IPS DF 6.9 (cell line): Measurements from ENCODE around the gene MPZL3.

ENCODE experiments used
- DNase-seq: peaks from one replicate; pipeline ENCODE4 v3.0.0-alpha.2; 2013; ENCODE audit warnings: low read depth, low spot score
- H3K27ac ChIP-seq: one replicate; pipeline ENCODE4 v1.5.1; 2013; ENCODE audit warnings: low read length, control low read depth
- H3K27me3 ChIP-seq: 2 replicates; pipeline ENCODE4 v1.6.1; 2013; ENCODE audit warnings: mild to moderate bottlenecking, low read length; ENCODE audit not compliant: control insufficient read depth, insufficient read depth
- H3K36me3 ChIP-seq: 2 replicates; pipeline ENCODE4 v1.6.1; 2013; ENCODE audit warnings: low read length; ENCODE audit not compliant: control insufficient read depth, insufficient read depth
- H3K4me1 ChIP-seq: 2 replicates; pipeline ENCODE4 v1.6.1; 2013; ENCODE audit warnings: low read length; ENCODE audit not compliant: control insufficient read depth, insufficient read depth
- H3K4me3 ChIP-seq: 2 replicates; pipeline ENCODE4 v1.5.1; 2013; ENCODE audit warnings: mild to moderate bottlenecking, low read length
- H3K9me3 ChIP-seq: 2 replicates; pipeline ENCODE4 v1.6.1; 2013; ENCODE audit warnings: low read length, inconsistent platforms; ENCODE audit not compliant: control insufficient read depth, insufficient read depth
- whole genome bisulfite sequencing: extraction: QIAGEN DNeasy Blood & Tissue Kit; methylation state at CpG from one replicate; pipeline ENCODE4 v1.1.7; 2013; ENCODE audit warnings: mixed read lengths, missing lambda C conversion rate; ENCODE audit not compliant: insufficient read length, insufficient coverage; 5-methylcytosine and 5-hydroxymethylcytosine counted together

The MPZL3 gene

GRCh38 chr11:118213781-118214180, 38.4 kb downstream of the MPZL3 start:
- H3K9me3 ChIP-seq, result no peaks in the 10 kb centered on the region
- H3K4me1 ChIP-seq, result peaks cover 4% of the 10 kb centered on the region; the same call in 1 of the 2 replicates
- no peaks in the 10 kb centered on the region for H3K27me3 ChIP-seq
- no peak overlapping the region for H3K27ac ChIP-seq
- no peak for DNase-seq
- H3K36me3 ChIP-seq, result no peaks in the 10 kb centered on the region
- WGBS, result no CpG with 5 or more reads among the region's 2 CpGs
- H3K4me3 ChIP-seq, result no peak overlapping the region

- Histone ChIP-seq H3K27ac (no peak overlapping the region), H3K9me3 (no peaks in the 10 kb centered on the region), H3K4me1 (peaks cover 4% of the 10 kb centered on the region; the same call in 1 of the 2 replicates), H3K36me3 (no peaks in the 10 kb centered on the region), H3K27me3 (no peaks in the 10 kb centered on the region), H3K4me3 (no peak overlapping the region)
- no peak for DNase-seq
- 100% methylated on average over 1 of the region's 4 CpGs for WGBS
These were observed 39.0 kb downstream of the MPZL3 start for GRCh38 chr11:118213201-118213600.

- DNase-seq, result no peak
- WGBS, result no CpG with 5 or more reads among the region's 2 CpGs
- Histone ChIP-seq H3K27me3 (no peaks in the 10 kb centered on the region), H3K27ac (no peak overlapping the region), H3K4me3 (no peak overlapping the region), H3K36me3 (no peaks in the 10 kb centered on the region), H3K4me1 (peaks cover 4% of the 10 kb centered on the region; the same call in 1 of the 2 replicates), H3K9me3 (no peaks in the 10 kb centered on the region)
These were observed 39.4 kb downstream of the MPZL3 start for GRCh38 chr11:118212781-118213191.

GRCh38 chr11:118212131-118212725, 39.9 kb downstream of the MPZL3 start:
- H3K9me3 ChIP-seq, result no peaks in the 10 kb centered on the region
- H3K4me1 ChIP-seq, result peaks cover 4% of the 10 kb centered on the region; the same call in 1 of the 2 replicates
- no peaks in the 10 kb centered on the region for H3K36me3 ChIP-seq
- DNase-seq, result no peak
- H3K27ac ChIP-seq, result no peak overlapping the region
- H3K4me3 ChIP-seq, result no peak overlapping the region
- no CpG with 5 or more reads among the region's 7 CpGs for WGBS
- H3K27me3 ChIP-seq, result no peaks in the 10 kb centered on the region

GRCh38 chr11:118211006-118211405, 41.2 kb downstream of the MPZL3 start:
- Histone ChIP-seq H3K4me1 (peaks cover 4% of the 10 kb centered on the region; the same call in 1 of the 2 replicates), H3K9me3 (no peaks in the 10 kb centered on the region), H3K4me3 (no peak overlapping the region), H3K27me3 (no peaks in the 10 kb centered on the region), H3K27ac (no peak overlapping the region), H3K36me3 (no peaks in the 10 kb centered on the region)
- no peak for DNase-seq
- WGBS, result no CpG with 5 or more reads among the region's 6 CpGs

GRCh38 chr11:118210323-118210722, 41.8 kb downstream of the MPZL3 start:
- no peaks in the 10 kb centered on the region for H3K9me3 ChIP-seq
- H3K27ac ChIP-seq, result no peak overlapping the region
- no peaks in the 10 kb centered on the region for H3K36me3 ChIP-seq
- DNase-seq, result no peak
- no peak overlapping the region for H3K4me3 ChIP-seq
- peaks cover 4% of the 10 kb centered on the region; the same call in 1 of the 2 replicates for H3K4me1 ChIP-seq
- no CpG with 5 or more reads among the region's 7 CpGs for WGBS
- no peaks in the 10 kb centered on the region for H3K27me3 ChIP-seq

- no CpG with 5 or more reads among the region's 3 CpGs for WGBS
These were observed 43.1 kb downstream of the MPZL3 start for GRCh38 chr11:118209033-118209432.

GRCh38 chr11:118207079-118207478, 45.1 kb downstream of the MPZL3 start:
- Histone ChIP-seq H3K27ac (no peak overlapping the region), H3K4me3 (no peak overlapping the region), H3K27me3 (no peaks in the 10 kb centered on the region), H3K4me1 (peaks cover 3% of the 10 kb centered on the region; the same call in 1 of the 2 replicates), H3K36me3 (no peaks in the 10 kb centered on the region), H3K9me3 (no peaks in the 10 kb centered on the region)
- DNase-seq, result no peak
- no CpG with 5 or more reads among the region's 2 CpGs for WGBS

More at GRCh38 chr11:118209033-118209432, 43.1 kb downstream of the MPZL3 start:
- Histone ChIP-seq H3K27ac (no peak overlapping the region), H3K27me3 (no peaks in the 10 kb centered on the region), H3K4me1 (peaks cover 4% of the 10 kb centered on the region; the same call in 1 of the 2 replicates), H3K9me3 (no peaks in the 10 kb centered on the region), H3K4me3 (no peak overlapping the region), H3K36me3 (no peaks in the 10 kb centered on the region)
- no peak for DNase-seq

GRCh38 chr11:118206391-118207031, 45.7 kb downstream of the MPZL3 start:
- no CpG with 5 or more reads among the region's 1 CpG for WGBS
- no peak for DNase-seq
- no peak overlapping the region for H3K27ac ChIP-seq
- no peaks in the 10 kb centered on the region for H3K9me3 ChIP-seq
- H3K4me1 ChIP-seq, result no peaks in the 10 kb centered on the region
- no peak overlapping the region for H3K4me3 ChIP-seq
- no peaks in the 10 kb centered on the region for H3K27me3 ChIP-seq
- no peaks in the 10 kb centered on the region for H3K36me3 ChIP-seq

GRCh38 chr11:118205606-118206378, 46.4 kb downstream of the MPZL3 start:
- Histone ChIP-seq H3K27me3 (no peaks in the 10 kb centered on the region), H3K4me3 (no peak overlapping the region)
- no CpG with 5 or more reads among the region's 9 CpGs for WGBS

More at GRCh38 chr11:118205606-118206378, 46.4 kb downstream of the MPZL3 start:
- H3K4me1 ChIP-seq, result no peaks in the 10 kb centered on the region
- no peaks in the 10 kb centered on the region for H3K9me3 ChIP-seq
- no peak for DNase-seq
- no peaks in the 10 kb centered on the region for H3K36me3 ChIP-seq
- H3K27ac ChIP-seq, result no peak overlapping the region
